Measurements from ENCODE around the gene DOCK11. TPM values are rescaled to one million over a fixed set of nuclear protein-coding genes. Genes with fewer than 3 reads are reported as not detected.

The DOCK11 gene
- total and polyA plus RNA-seq, 9 of the 15 experiments (the other 6 are each of a cell fraction or from before 2014, with no cell fraction given), result 41.8 to 77.8 (median 50.9) TPM

DNA sequence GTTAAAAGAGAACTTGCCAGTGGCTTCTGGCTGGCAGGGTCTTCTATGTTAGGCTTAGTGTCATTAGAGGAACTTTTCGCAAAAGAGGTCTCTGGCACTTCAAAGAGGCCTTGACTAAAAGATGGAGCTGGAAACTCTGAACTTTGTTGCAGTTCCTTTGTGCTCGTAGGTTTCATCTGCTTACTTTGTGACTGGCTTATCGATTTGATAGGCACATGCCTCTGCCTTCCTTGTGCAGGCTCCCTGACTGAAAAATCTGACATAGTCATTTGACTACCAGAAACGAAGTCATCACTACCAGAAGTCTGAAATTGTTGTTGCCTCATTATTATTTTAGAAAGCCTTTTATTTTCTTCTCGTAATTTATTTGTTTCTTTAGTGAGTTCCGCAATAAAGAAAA lies 137.9 kb downstream of the DOCK11 start (continued):
- TF ChIP-seq, protein P1, sequence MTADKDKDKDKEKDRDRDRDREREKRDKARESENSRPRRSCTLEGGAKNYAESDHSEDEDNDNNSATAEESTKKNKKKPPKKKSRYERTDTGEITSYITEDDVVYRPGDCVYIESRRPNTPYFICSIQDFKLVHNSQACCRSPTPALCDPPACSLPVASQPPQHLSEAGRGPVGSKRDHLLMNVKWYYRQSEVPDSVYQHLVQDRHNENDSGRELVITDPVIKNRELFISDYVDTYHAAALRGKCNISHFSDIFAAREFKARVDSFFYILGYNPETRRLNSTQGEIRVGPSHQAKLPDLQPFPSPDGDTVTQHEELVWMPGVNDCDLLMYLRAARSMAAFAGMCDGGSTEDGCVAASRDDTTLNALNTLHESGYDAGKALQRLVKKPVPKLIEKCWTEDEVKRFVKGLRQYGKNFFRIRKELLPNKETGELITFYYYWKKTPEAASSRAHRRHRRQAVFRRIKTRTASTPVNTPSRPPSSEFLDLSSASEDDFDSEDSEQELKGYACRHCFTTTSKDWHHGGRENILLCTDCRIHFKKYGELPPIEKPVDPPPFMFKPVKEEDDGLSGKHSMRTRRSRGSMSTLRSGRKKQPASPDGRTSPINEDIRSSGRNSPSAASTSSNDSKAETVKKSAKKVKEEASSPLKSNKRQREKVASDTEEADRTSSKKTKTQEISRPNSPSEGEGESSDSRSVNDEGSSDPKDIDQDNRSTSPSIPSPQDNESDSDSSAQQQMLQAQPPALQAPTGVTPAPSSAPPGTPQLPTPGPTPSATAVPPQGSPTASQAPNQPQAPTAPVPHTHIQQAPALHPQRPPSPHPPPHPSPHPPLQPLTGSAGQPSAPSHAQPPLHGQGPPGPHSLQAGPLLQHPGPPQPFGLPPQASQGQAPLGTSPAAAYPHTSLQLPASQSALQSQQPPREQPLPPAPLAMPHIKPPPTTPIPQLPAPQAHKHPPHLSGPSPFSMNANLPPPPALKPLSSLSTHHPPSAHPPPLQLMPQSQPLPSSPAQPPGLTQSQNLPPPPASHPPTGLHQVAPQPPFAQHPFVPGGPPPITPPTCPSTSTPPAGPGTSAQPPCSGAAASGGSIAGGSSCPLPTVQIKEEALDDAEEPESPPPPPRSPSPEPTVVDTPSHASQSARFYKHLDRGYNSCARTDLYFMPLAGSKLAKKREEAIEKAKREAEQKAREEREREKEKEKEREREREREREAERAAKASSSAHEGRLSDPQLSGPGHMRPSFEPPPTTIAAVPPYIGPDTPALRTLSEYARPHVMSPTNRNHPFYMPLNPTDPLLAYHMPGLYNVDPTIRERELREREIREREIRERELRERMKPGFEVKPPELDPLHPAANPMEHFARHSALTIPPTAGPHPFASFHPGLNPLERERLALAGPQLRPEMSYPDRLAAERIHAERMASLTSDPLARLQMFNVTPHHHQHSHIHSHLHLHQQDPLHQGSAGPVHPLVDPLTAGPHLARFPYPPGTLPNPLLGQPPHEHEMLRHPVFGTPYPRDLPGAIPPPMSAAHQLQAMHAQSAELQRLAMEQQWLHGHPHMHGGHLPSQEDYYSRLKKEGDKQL (CRISPR knock-in tag; IDR thresholded peaks at IDR 0.05; ENCODE audit: borderline replicate concordance), result no peak
- TF ChIP-seq MTF1 (CRISPR knock-in tag; IDR thresholded peaks at IDR 0.05; ENCODE audit: borderline replicate concordance) (no peak), ZNF146 (CRISPR knock-in tag; IDR thresholded peaks at IDR 0.05; ENCODE audit: unreplicated experiment) (no peak), SAFB (IDR thresholded peaks at IDR 0.05; ENCODE audit: borderline replicate concordance, low read depth, low read length) (no peak)
- TF ChIP-seq, protein P2, sequence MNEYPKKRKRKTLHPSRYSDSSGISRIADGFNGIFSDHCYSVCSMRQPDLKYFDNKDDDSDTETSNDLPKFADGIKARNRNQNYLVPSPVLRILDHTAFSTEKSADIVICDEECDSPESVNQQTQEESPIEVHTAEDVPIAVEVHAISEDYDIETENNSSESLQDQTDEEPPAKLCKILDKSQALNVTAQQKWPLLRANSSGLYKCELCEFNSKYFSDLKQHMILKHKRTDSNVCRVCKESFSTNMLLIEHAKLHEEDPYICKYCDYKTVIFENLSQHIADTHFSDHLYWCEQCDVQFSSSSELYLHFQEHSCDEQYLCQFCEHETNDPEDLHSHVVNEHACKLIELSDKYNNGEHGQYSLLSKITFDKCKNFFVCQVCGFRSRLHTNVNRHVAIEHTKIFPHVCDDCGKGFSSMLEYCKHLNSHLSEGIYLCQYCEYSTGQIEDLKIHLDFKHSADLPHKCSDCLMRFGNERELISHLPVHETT (CRISPR knock-in tag; conservative IDR thresholded peaks at IDR 0.05 in 1 of 2, IDR thresholded peaks at IDR 0.05 in 1 of 2), result no peak
